Testis (tissue), 2 donors: Measurements from ENCODE around the gene DDX1.

ENCODE experiments used
- POLR2A ChIP-seq: fragments of 450-650 bp; IDR thresholded peaks from one replicate; pipeline ENCODE4 v1.6.1; 2017; ENCODE audit warnings: antibody characterized with exemption, mild to moderate bottlenecking, moderate library complexity
- TF ChIP-seq, protein P1 (sequence below), 3 experiments: fragments of 450-650 bp in 2 of 3; fragments of 200-600 bp in 1 of 3; sonication (generic) in 1 of 3; IDR thresholded peaks; one replicate each; pipeline ENCODE4 v1.5.1; 2016 to 2019; ENCODE audit warnings: antibody characterized with exemption in 3 of 3, mild to moderate bottlenecking in 2 of 3, moderate library complexity in 1 of 3

- TF ChIP-seq, protein P1, sequence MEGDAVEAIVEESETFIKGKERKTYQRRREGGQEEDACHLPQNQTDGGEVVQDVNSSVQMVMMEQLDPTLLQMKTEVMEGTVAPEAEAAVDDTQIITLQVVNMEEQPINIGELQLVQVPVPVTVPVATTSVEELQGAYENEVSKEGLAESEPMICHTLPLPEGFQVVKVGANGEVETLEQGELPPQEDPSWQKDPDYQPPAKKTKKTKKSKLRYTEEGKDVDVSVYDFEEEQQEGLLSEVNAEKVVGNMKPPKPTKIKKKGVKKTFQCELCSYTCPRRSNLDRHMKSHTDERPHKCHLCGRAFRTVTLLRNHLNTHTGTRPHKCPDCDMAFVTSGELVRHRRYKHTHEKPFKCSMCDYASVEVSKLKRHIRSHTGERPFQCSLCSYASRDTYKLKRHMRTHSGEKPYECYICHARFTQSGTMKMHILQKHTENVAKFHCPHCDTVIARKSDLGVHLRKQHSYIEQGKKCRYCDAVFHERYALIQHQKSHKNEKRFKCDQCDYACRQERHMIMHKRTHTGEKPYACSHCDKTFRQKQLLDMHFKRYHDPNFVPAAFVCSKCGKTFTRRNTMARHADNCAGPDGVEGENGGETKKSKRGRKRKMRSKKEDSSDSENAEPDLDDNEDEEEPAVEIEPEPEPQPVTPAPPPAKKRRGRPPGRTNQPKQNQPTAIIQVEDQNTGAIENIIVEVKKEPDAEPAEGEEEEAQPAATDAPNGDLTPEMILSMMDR (IDR thresholded peaks at IDR 0.05): no peak
- TF ChIP-seq POLR2A: no peak
These were observed 7.8 kb upstream of the DDX1 start for GRCh38 chr2:15583826-15584225.
